HepG2 (cell line): ENCODE measurements around the gene NAA30.

Source experiments
- EZH2 ChIP-seq: conservative IDR thresholded peaks from 2 replicates; pipeline ENCODE4 v1.6.1; 2012; ENCODE audit warnings: mild to moderate bottlenecking, low read depth, low read length, moderate library complexity
- HNRNPK ChIP-seq: fragments of 200-400 bp; formaldehyde crosslinking; IDR thresholded peaks from 2 replicates; pipeline ENCODE4 v1.6.1; 2018; ENCODE audit warnings: low read length, low read depth, moderate library complexity, mild to moderate bottlenecking; ENCODE audit not compliant: poor library complexity, severe bottlenecking
- MED1 ChIP-seq: sonication (generic); formaldehyde crosslinking; IDR thresholded peaks from 2 replicates; pipeline ENCODE4 v1.4.0; 2020; ENCODE audit warnings: missing genetic modification reagents
- NFIB ChIP-seq: sonication (generic); formaldehyde crosslinking; IDR thresholded peaks from 2 replicates; pipeline ENCODE4 v1.9.0; 2021; ENCODE audit warnings: missing genetic modification reagents, mild to moderate bottlenecking, borderline replicate concordance
- U2AF1 ChIP-seq: fragments of 200-400 bp; formaldehyde crosslinking; optimal IDR thresholded peaks from 2 replicates; pipeline ENCODE3; 2017; ENCODE audit warnings: mild to moderate bottlenecking, low read depth, low read length
- ZFP62 ChIP-seq: sonication (generic); formaldehyde crosslinking; IDR thresholded peaks from 2 replicates; pipeline ENCODE4 v1.4.0; 2020; ENCODE audit warnings: missing genetic modification reagents
- ZNF589 ChIP-seq: sonication (generic); formaldehyde crosslinking; conservative IDR thresholded peaks from 2 replicates; pipeline ENCODE4 v1.8.0; 2022; ENCODE audit warnings: mild to moderate bottlenecking, moderate library complexity, missing genetic modification reagents
- TF ChIP-seq, protein P1 (sequence below): sonication (generic); formaldehyde crosslinking; IDR thresholded peaks from 2 replicates; pipeline ENCODE4 v1.5.0; 2020; ENCODE audit warnings: mild to moderate bottlenecking, missing genetic modification reagents, moderate library complexity

DNA sequence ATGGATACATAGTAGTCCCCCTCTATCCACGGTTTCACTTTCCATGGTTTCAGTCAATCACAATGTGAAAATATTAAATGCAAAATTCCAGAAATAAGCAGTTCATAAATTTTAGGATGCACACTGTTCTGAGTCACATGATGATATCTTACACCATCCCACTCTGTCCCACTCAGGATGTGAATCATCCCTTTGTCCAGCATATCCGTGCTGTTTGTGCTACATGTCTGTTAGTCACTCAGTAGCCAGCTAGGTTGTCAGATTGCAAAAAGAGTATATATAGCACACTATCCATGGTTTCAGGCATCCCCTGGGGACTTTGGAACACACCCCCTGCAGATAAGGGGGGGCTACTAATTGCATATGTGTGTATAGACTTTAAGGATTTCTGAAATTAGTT is 8.1 kb upstream of the NAA30 start:
- TF ChIP-seq ZFP62 (CRISPR knock-in tag) (no peak), ZNF589 (CRISPR knock-in tag) (no peak), HNRNPK (no peak), U2AF1 (no peak), EZH2 (no peak), MED1 (no peak), NFIB (CRISPR knock-in tag) (no peak)
- TF ChIP-seq, protein P1, sequence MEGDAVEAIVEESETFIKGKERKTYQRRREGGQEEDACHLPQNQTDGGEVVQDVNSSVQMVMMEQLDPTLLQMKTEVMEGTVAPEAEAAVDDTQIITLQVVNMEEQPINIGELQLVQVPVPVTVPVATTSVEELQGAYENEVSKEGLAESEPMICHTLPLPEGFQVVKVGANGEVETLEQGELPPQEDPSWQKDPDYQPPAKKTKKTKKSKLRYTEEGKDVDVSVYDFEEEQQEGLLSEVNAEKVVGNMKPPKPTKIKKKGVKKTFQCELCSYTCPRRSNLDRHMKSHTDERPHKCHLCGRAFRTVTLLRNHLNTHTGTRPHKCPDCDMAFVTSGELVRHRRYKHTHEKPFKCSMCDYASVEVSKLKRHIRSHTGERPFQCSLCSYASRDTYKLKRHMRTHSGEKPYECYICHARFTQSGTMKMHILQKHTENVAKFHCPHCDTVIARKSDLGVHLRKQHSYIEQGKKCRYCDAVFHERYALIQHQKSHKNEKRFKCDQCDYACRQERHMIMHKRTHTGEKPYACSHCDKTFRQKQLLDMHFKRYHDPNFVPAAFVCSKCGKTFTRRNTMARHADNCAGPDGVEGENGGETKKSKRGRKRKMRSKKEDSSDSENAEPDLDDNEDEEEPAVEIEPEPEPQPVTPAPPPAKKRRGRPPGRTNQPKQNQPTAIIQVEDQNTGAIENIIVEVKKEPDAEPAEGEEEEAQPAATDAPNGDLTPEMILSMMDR = no peak
